ENCODE results near the gene SLC25A21.

DNA sequence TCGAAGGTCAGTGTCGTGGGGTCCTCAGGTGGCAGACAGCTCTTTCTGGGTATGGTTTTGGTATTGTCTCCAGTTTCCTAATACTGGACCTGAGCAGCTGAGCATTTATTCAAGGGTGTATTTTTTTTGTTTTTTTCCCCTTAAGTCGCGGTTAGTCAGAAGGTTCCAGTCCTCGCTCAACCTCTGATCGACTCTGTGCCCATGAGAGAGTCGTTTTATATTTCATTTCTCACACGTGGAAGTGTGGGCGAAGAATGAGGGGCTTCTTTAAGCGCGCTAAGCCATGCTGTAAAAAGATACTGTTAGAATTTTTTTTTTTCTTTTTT, 25.8 kb upstream of the SLC25A21 start:
- TF ChIP-seq KDM1A (IDR thresholded peaks at IDR 0.05; ENCODE audit: borderline replicate concordance) (no peak), BACH1 (IDR thresholded peaks at IDR 0.05; ENCODE audit: borderline replicate concordance) (no peak), FOXK2 (IDR thresholded peaks at IDR 0.05) (no peak), NR2F1 (conservative IDR thresholded peaks at IDR 0.05) (no peak), SMARCA5 (IDR thresholded peaks at IDR 0.05) (no peak), JUNB (IDR thresholded peaks at IDR 0.05) (no peak)
- TF ChIP-seq, protein P1, sequence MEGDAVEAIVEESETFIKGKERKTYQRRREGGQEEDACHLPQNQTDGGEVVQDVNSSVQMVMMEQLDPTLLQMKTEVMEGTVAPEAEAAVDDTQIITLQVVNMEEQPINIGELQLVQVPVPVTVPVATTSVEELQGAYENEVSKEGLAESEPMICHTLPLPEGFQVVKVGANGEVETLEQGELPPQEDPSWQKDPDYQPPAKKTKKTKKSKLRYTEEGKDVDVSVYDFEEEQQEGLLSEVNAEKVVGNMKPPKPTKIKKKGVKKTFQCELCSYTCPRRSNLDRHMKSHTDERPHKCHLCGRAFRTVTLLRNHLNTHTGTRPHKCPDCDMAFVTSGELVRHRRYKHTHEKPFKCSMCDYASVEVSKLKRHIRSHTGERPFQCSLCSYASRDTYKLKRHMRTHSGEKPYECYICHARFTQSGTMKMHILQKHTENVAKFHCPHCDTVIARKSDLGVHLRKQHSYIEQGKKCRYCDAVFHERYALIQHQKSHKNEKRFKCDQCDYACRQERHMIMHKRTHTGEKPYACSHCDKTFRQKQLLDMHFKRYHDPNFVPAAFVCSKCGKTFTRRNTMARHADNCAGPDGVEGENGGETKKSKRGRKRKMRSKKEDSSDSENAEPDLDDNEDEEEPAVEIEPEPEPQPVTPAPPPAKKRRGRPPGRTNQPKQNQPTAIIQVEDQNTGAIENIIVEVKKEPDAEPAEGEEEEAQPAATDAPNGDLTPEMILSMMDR (IDR thresholded peaks at IDR 0.05 in 2 of 3, conservative IDR thresholded peaks at IDR 0.05 in 1 of 3; ENCODE audit: control insufficient read depth in 2 of 3, extremely low read depth in 1 of 3, insufficient read depth in 1 of 3, low read depth in 3 of 3, low read length in 3 of 3) = no peak
- TF ChIP-seq, protein P2, sequence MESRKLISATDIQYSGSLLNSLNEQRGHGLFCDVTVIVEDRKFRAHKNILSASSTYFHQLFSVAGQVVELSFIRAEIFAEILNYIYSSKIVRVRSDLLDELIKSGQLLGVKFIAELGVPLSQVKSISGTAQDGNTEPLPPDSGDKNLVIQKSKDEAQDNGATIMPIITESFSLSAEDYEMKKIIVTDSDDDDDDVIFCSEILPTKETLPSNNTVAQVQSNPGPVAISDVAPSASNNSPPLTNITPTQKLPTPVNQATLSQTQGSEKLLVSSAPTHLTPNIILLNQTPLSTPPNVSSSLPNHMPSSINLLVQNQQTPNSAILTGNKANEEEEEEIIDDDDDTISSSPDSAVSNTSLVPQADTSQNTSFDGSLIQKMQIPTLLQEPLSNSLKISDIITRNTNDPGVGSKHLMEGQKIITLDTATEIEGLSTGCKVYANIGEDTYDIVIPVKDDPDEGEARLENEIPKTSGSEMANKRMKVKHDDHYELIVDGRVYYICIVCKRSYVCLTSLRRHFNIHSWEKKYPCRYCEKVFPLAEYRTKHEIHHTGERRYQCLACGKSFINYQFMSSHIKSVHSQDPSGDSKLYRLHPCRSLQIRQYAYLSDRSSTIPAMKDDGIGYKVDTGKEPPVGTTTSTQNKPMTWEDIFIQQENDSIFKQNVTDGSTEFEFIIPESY (IDR thresholded peaks at IDR 0.05) = no peak
- TF ChIP-seq, protein P3, sequence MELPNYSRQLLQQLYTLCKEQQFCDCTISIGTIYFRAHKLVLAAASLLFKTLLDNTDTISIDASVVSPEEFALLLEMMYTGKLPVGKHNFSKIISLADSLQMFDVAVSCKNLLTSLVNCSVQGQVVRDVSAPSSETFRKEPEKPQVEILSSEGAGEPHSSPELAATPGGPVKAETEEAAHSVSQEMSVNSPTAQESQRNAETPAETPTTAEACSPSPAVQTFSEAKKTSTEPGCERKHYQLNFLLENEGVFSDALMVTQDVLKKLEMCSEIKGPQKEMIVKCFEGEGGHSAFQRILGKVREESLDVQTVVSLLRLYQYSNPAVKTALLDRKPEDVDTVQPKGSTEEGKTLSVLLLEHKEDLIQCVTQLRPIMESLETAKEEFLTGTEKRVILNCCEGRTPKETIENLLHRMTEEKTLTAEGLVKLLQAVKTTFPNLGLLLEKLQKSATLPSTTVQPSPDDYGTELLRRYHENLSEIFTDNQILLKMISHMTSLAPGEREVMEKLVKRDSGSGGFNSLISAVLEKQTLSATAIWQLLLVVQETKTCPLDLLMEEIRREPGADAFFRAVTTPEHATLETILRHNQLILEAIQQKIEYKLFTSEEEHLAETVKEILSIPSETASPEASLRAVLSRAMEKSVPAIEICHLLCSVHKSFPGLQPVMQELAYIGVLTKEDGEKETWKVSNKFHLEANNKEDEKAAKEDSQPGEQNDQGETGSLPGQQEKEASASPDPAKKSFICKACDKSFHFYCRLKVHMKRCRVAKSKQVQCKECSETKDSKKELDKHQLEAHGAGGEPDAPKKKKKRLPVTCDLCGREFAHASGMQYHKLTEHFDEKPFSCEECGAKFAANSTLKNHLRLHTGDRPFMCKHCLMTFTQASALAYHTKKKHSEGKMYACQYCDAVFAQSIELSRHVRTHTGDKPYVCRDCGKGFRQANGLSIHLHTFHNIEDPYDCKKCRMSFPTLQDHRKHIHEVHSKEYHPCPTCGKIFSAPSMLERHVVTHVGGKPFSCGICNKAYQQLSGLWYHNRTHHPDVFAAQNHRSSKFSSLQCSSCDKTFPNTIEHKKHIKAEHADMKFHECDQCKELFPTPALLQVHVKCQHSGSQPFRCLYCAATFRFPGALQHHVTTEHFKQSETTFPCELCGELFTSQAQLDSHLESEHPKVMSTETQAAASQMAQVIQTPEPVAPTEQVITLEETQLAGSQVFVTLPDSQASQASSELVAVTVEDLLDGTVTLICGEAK (IDR thresholded peaks at IDR 0.05; ENCODE audit: borderline replicate concordance) = no peak

All from GM12878 (cell line).